ENCODE data around the gene DSCAM. TPM values are rescaled to one million over a fixed set of nuclear protein-coding genes. Genes with fewer than 3 reads are reported as not detected.

Gene DSCAM
- polyA plus RNA-seq, 4 donors: under 0.01 to 0.22 (median 0.13) TPM; not detected in 1

GRCh38 chr21:40438616-40439015, 408.3 kb downstream of the DSCAM start:
- 63 to 70% (median 70%) methylated on average over 3 of the region's 3 CpGs for WGBS, 3 donors
- no peaks in the 10 kb centered on the region for H3K36me3 ChIP-seq (ENCODE audit: control insufficient read depth in 3 of 3, insufficient read depth in 2 of 3, low read depth in 1 of 3, low read length in 3 of 3)
- FAIRE-seq (no peak), DNase-seq (no peak)
- no peak overlapping the region for H3K4me3 ChIP-seq (ENCODE audit: low read depth in 1 of 3, low read length in 3 of 3)
- no peaks in the 10 kb centered on the region for H3K4me1 ChIP-seq (ENCODE audit: control insufficient read depth in 3 of 3, insufficient read depth in 2 of 3, low read depth in 1 of 3, low read length in 2 of 3)
- H3K27me3 ChIP-seq (ENCODE audit: control insufficient read depth in 3 of 3, insufficient read depth in 3 of 3, low read length in 3 of 3): no peaks in the 10 kb centered on the region
- no peak overlapping the region for H3K27ac ChIP-seq (ENCODE audit: low read depth in 1 of 3, low read length in 2 of 3)
- peaks cover 0 to 6% of the 10 kb centered on the region in 2 donors for H3K9me3 ChIP-seq (ENCODE audit: control insufficient read depth in 2 of 2, insufficient read depth in 1 of 2, low read depth in 1 of 2, low read length in 1 of 2)

GRCh38 chr21:40436261-40436660, 410.7 kb downstream of the DSCAM start:
- H3K27me3 ChIP-seq (ENCODE audit: control insufficient read depth in 3 of 3, insufficient read depth in 3 of 3, low read length in 3 of 3): no peaks in the 10 kb centered on the region
- H3K36me3 ChIP-seq (ENCODE audit: control insufficient read depth in 3 of 3, insufficient read depth in 2 of 3, low read depth in 1 of 3, low read length in 3 of 3): no peaks in the 10 kb centered on the region
- H3K9me3 ChIP-seq (ENCODE audit: control insufficient read depth in 2 of 2, insufficient read depth in 1 of 2, low read depth in 1 of 2, low read length in 1 of 2): peaks cover 0 to 3% of the 10 kb centered on the region in 2 donors
- H3K27ac ChIP-seq (ENCODE audit: low read depth in 1 of 3, low read length in 2 of 3): no peak overlapping the region
- DNase-seq (no peak), FAIRE-seq (no peak)
- WGBS, 3 donors: 74 to 82% (median 80%) methylated on average over 1 of the region's 1 CpG
- H3K4me3 ChIP-seq (ENCODE audit: low read depth in 1 of 3, low read length in 3 of 3): no peak overlapping the region
- no peaks in the 10 kb centered on the region for H3K4me1 ChIP-seq (ENCODE audit: control insufficient read depth in 3 of 3, insufficient read depth in 2 of 3, low read depth in 1 of 3, low read length in 2 of 3)

GRCh38 chr21:40433538-40433937, 413.4 kb downstream of the DSCAM start:
- FAIRE-seq: no peak

GRCh38 chr21:40425981-40426380, 421.0 kb downstream of the DSCAM start:
- DNase-seq (no peak), FAIRE-seq (no peak)
- 45 to 73% (median 61%) methylated on average over 1 of the region's 1 CpG for WGBS, 3 donors
- Histone ChIP-seq H3K4me1 (ENCODE audit: control insufficient read depth in 3 of 3, insufficient read depth in 2 of 3, low read depth in 1 of 3, low read length in 2 of 3) (no peaks in the 10 kb centered on the region), H3K9me3 (ENCODE audit: control insufficient read depth in 2 of 2, insufficient read depth in 1 of 2, low read depth in 1 of 2, low read length in 1 of 2) (no peaks in the 10 kb centered on the region), H3K27ac (ENCODE audit: low read depth in 1 of 3, low read length in 2 of 3) (no peak overlapping the region), H3K4me3 (ENCODE audit: low read depth in 1 of 3, low read length in 3 of 3) (no peak overlapping the region), H3K36me3 (ENCODE audit: control insufficient read depth in 3 of 3, insufficient read depth in 2 of 3, low read depth in 1 of 3, low read length in 3 of 3) (no peaks in the 10 kb centered on the region), H3K27me3 (ENCODE audit: control insufficient read depth in 3 of 3, insufficient read depth in 3 of 3, low read length in 3 of 3) (no peaks in the 10 kb centered on the region)

More at GRCh38 chr21:40433538-40433937, 413.4 kb downstream of the DSCAM start:
- H3K27ac ChIP-seq (ENCODE audit: low read depth in 1 of 3, low read length in 2 of 3): no peak overlapping the region
- H3K4me3 ChIP-seq (ENCODE audit: low read depth in 1 of 3, low read length in 3 of 3): no peak overlapping the region
- 88 to 94% (median 88%) methylated on average over 2 of the region's 2 CpGs for WGBS, 3 donors
- H3K27me3 ChIP-seq (ENCODE audit: control insufficient read depth in 3 of 3, insufficient read depth in 3 of 3, low read length in 3 of 3): no peaks in the 10 kb centered on the region
- no peaks in the 10 kb centered on the region for H3K36me3 ChIP-seq (ENCODE audit: control insufficient read depth in 3 of 3, insufficient read depth in 2 of 3, low read depth in 1 of 3, low read length in 3 of 3)
- H3K9me3 ChIP-seq (ENCODE audit: control insufficient read depth in 2 of 2, insufficient read depth in 1 of 2, low read depth in 1 of 2, low read length in 1 of 2): no peaks in the 10 kb centered on the region
- DNase-seq: no peak
- H3K4me1 ChIP-seq (ENCODE audit: control insufficient read depth in 3 of 3, insufficient read depth in 2 of 3, low read depth in 1 of 3, low read length in 2 of 3): no peaks in the 10 kb centered on the region

- H3K27ac ChIP-seq (ENCODE audit: low read depth in 1 of 3, low read length in 2 of 3): no peak overlapping the region
- H3K4me1 ChIP-seq (ENCODE audit: control insufficient read depth in 3 of 3, insufficient read depth in 2 of 3, low read depth in 1 of 3, low read length in 2 of 3): no peaks in the 10 kb centered on the region
- FAIRE-seq (no peak), DNase-seq (no peak)
- no peaks in the 10 kb centered on the region for H3K9me3 ChIP-seq (ENCODE audit: control insufficient read depth in 2 of 2, insufficient read depth in 1 of 2, low read depth in 1 of 2, low read length in 1 of 2)
- no peak overlapping the region for H3K4me3 ChIP-seq (ENCODE audit: low read depth in 1 of 3, low read length in 3 of 3)
- H3K27me3 ChIP-seq (ENCODE audit: control insufficient read depth in 3 of 3, insufficient read depth in 3 of 3, low read length in 3 of 3): no peaks in the 10 kb centered on the region
- 75 to 79% (median 77%) methylated on average over 12 of the region's 12 CpGs for WGBS, 3 donors
- no peaks in the 10 kb centered on the region for H3K36me3 ChIP-seq (ENCODE audit: control insufficient read depth in 3 of 3, insufficient read depth in 2 of 3, low read depth in 1 of 3, low read length in 3 of 3)
These were observed 423.9 kb downstream of the DSCAM start for GRCh38 chr21:40422896-40423635.

- no peaks in the 10 kb centered on the region for H3K36me3 ChIP-seq (ENCODE audit: control insufficient read depth in 3 of 3, insufficient read depth in 2 of 3, low read depth in 1 of 3, low read length in 3 of 3)
- H3K4me3 ChIP-seq (ENCODE audit: low read depth in 1 of 3, low read length in 3 of 3): no peak overlapping the region
- no peak for DNase-seq
- no peak overlapping the region for H3K27ac ChIP-seq (ENCODE audit: low read depth in 1 of 3, low read length in 2 of 3)
- no peak for FAIRE-seq
- H3K27me3 ChIP-seq (ENCODE audit: control insufficient read depth in 3 of 3, insufficient read depth in 3 of 3, low read length in 3 of 3): no peaks in the 10 kb centered on the region
- no peaks in the 10 kb centered on the region for H3K9me3 ChIP-seq (ENCODE audit: control insufficient read depth in 2 of 2, insufficient read depth in 1 of 2, low read depth in 1 of 2, low read length in 1 of 2)
- WGBS, 3 donors: 71 to 91% (median 81%) methylated on average over 4 of the region's 4 CpGs
- H3K4me1 ChIP-seq (ENCODE audit: control insufficient read depth in 3 of 3, insufficient read depth in 2 of 3, low read depth in 1 of 3, low read length in 2 of 3): no peaks in the 10 kb centered on the region
These were observed 425.8 kb downstream of the DSCAM start for GRCh38 chr21:40421121-40421520.

- FAIRE-seq (no peak), DNase-seq (no peak)
- Histone ChIP-seq H3K27me3 (ENCODE audit: control insufficient read depth in 3 of 3, insufficient read depth in 3 of 3, low read length in 3 of 3) (no peaks in the 10 kb centered on the region), H3K4me3 (ENCODE audit: low read depth in 1 of 3, low read length in 3 of 3) (no peak overlapping the region), H3K36me3 (ENCODE audit: control insufficient read depth in 3 of 3, insufficient read depth in 2 of 3, low read depth in 1 of 3, low read length in 3 of 3) (no peaks in the 10 kb centered on the region), H3K4me1 (ENCODE audit: control insufficient read depth in 3 of 3, insufficient read depth in 2 of 3, low read depth in 1 of 3, low read length in 2 of 3) (no peaks in the 10 kb centered on the region), H3K9me3 (ENCODE audit: control insufficient read depth in 2 of 2, insufficient read depth in 1 of 2, low read depth in 1 of 2, low read length in 1 of 2) (no peaks in the 10 kb centered on the region), H3K27ac (ENCODE audit: low read depth in 1 of 3, low read length in 2 of 3) (no peak overlapping the region)
These were observed 430.4 kb downstream of the DSCAM start for GRCh38 chr21:40416572-40416971.

- H3K27ac ChIP-seq (ENCODE audit: low read depth in 1 of 3, low read length in 2 of 3): no peak overlapping the region
- no peak for DNase-seq
- FAIRE-seq: no peak
- 71 to 75% (median 75%) methylated on average over 5 of the region's 5 CpGs for WGBS, 3 donors
- no peaks in the 10 kb centered on the region for H3K9me3 ChIP-seq (ENCODE audit: control insufficient read depth in 2 of 2, insufficient read depth in 1 of 2, low read depth in 1 of 2, low read length in 1 of 2)
- H3K4me3 ChIP-seq (ENCODE audit: low read depth in 1 of 3, low read length in 3 of 3): no peak overlapping the region
- no peaks in the 10 kb centered on the region for H3K27me3 ChIP-seq (ENCODE audit: control insufficient read depth in 3 of 3, insufficient read depth in 3 of 3, low read length in 3 of 3)
- no peaks in the 10 kb centered on the region for H3K36me3 ChIP-seq (ENCODE audit: control insufficient read depth in 3 of 3, insufficient read depth in 2 of 3, low read depth in 1 of 3, low read length in 3 of 3)
- H3K4me1 ChIP-seq (ENCODE audit: control insufficient read depth in 3 of 3, insufficient read depth in 2 of 3, low read depth in 1 of 3, low read length in 2 of 3): no peaks in the 10 kb centered on the region
These were observed 438.4 kb downstream of the DSCAM start for GRCh38 chr21:40408561-40408960.

GRCh38 chr21:40404396-40404800, 442.6 kb downstream of the DSCAM start:
- FAIRE-seq (no peak), DNase-seq (peak in 1 of 2 donors; percentile 33)
- Histone ChIP-seq H3K27me3 (ENCODE audit: control insufficient read depth in 3 of 3, insufficient read depth in 3 of 3, low read length in 3 of 3) (no peaks in the 10 kb centered on the region), H3K4me1 (ENCODE audit: control insufficient read depth in 3 of 3, insufficient read depth in 2 of 3, low read depth in 1 of 3, low read length in 2 of 3) (no peaks in the 10 kb centered on the region), H3K4me3 (ENCODE audit: low read depth in 1 of 3, low read length in 3 of 3) (no peak overlapping the region), H3K27ac (ENCODE audit: low read depth in 1 of 3, low read length in 2 of 3) (peak overlapping the region in 1 of 3 donors; percentile 38), H3K9me3 (ENCODE audit: control insufficient read depth in 2 of 2, insufficient read depth in 1 of 2, low read depth in 1 of 2, low read length in 1 of 2) (peaks cover 0 to 2% of the 10 kb centered on the region in 2 donors), H3K36me3 (ENCODE audit: control insufficient read depth in 3 of 3, insufficient read depth in 2 of 3, low read depth in 1 of 3, low read length in 3 of 3) (no peaks in the 10 kb centered on the region)
- 30 to 34% (median 33%) methylated on average over 3 of the region's 3 CpGs for WGBS, 3 donors

All from small intestine (tissue), 7 donors.